ENCODE measurements around the gene PLD3.

- TF ChIP-seq CTCF (IDR thresholded peaks at IDR 0.05) (no peak), POLR2AphosphoS5 (IDR thresholded peaks at IDR 0.05) (no peak), POLR2A (IDR thresholded peaks at IDR 0.05) (no peak)
These were observed 27.9 kb downstream of the PLD3 start for GRCh38 chr19:40376286-40376862.
